IMR-90 (cell line): ENCODE data around the gene SNRPD2. TPM values are rescaled to one million over a fixed set of nuclear protein-coding genes. Genes with fewer than 3 reads are reported as not detected.

ENCODE experiments used
- ATAC-seq: fragments of 200-7000 bp; cut with Tn5 transposase; 2 replicates; pipeline ENCODE4 v1.9.1; 2020; ENCODE audit warnings: low read depth, mild to moderate bottlenecking, moderate library complexity
- BruUV-seq: library from RNA; stranded (reverse); fragments of 400-500 nt; replicated peaks from 2 replicates; lab custom pipeline; 2021; lab: Mats Ljungman, UMichigan
- CTCF ChIA-PET: fragments of 300-600 bp; formaldehyde crosslinking; extraction: SDS; loops from one replicate; lab custom pipeline; 2021; ENCODE audit warnings: antibody characterized with exemption; lab: Yijun Ruan, JAX
- POLR2A ChIA-PET: fragments of 300-600 bp; sonication (Branson Sonifier 250); formaldehyde crosslinking; loops from one replicate; lab custom pipeline; 2022; ENCODE audit warnings: antibody characterized with exemption; ENCODE audit not compliant: unreplicated experiment; lab: Charles Lee
- DNase-seq: peaks from one replicate; pipeline ENCODE4 v3.0.0; 2013
- H2AFZ ChIP-seq: replicated peaks from 2 replicates; pipeline ENCODE3; 2013; ENCODE audit warnings: low read length, mild to moderate bottlenecking; ENCODE audit not compliant: poor library complexity
- H2AK5ac ChIP-seq: 2 replicates; pipeline ENCODE4 v1.6.1; 2013; ENCODE audit warnings: low read depth, low read length, inconsistent platforms
- H2AK9ac ChIP-seq: replicated peaks from 2 replicates; pipeline ENCODE3; 2013; ENCODE audit warnings: mild to moderate bottlenecking, low read depth, low read length, moderate library complexity; ENCODE audit not compliant: poor library complexity
- H2BK120ac ChIP-seq: 2 replicates; pipeline ENCODE4 v1.6.1; 2013; ENCODE audit warnings: low read depth, low read length, inconsistent platforms
- H2BK15ac ChIP-seq: 3 replicates; pipeline ENCODE4 v1.6.1; 2013; ENCODE audit warnings: low read depth, low read length, inconsistent platforms
- H2BK20ac ChIP-seq: 2 replicates; pipeline ENCODE4 v1.6.1; 2013; ENCODE audit warnings: low read depth, mild to moderate bottlenecking, inconsistent platforms, low read length, moderate library complexity
- H2BK5ac ChIP-seq: 2 replicates; pipeline ENCODE4 v1.6.1; 2013; ENCODE audit warnings: mild to moderate bottlenecking, low read depth, low read length, inconsistent platforms; ENCODE audit not compliant: poor library complexity, severe bottlenecking
- H3K14ac ChIP-seq: replicated peaks from 2 replicates; pipeline ENCODE4 v1.6.1; 2013; ENCODE audit warnings: low read depth, low read length, inconsistent platforms
- H3K18ac ChIP-seq: 2 replicates; pipeline ENCODE4 v1.6.1; 2013; ENCODE audit warnings: low read depth, low read length, control low read depth
- H3K23ac ChIP-seq: 2 replicates; pipeline ENCODE4 v1.6.1; 2013; ENCODE audit warnings: low read depth, low read length, inconsistent platforms
- H3K27ac ChIP-seq: 2 replicates; pipeline ENCODE4 v1.5.1; 2013; ENCODE audit warnings: mild to moderate bottlenecking, control low read depth, low read length; ENCODE audit not compliant: insufficient read depth
- H3K27me3 ChIP-seq: 2 replicates; pipeline ENCODE4 v1.6.1; 2013; ENCODE audit warnings: low read length; ENCODE audit not compliant: control insufficient read depth, insufficient read depth
- H3K36me3 ChIP-seq: 2 replicates; pipeline ENCODE4 v1.6.1; 2013; ENCODE audit warnings: low read length, mixed read lengths; ENCODE audit not compliant: control insufficient read depth, insufficient read depth
- H3K4ac ChIP-seq: 2 replicates; pipeline ENCODE4 v1.6.1; 2013; ENCODE audit warnings: low read depth, low read length, inconsistent platforms
- H3K4me1 ChIP-seq: 2 replicates; pipeline ENCODE4 v1.6.1; 2013; ENCODE audit warnings: low read length, mixed read lengths; ENCODE audit not compliant: control insufficient read depth, insufficient read depth
- H3K4me2 ChIP-seq: 2 replicates; pipeline ENCODE4 v1.6.1; 2013; ENCODE audit warnings: low read depth, mild to moderate bottlenecking, control low read depth, low read length, moderate library complexity
- H3K4me3 ChIP-seq: 2 replicates; pipeline ENCODE4 v1.5.1; 2013; ENCODE audit warnings: low read depth, mild to moderate bottlenecking, control low read depth, low read length, moderate library complexity; ENCODE audit not compliant: insufficient read depth
- H3K56ac ChIP-seq: 2 replicates; pipeline ENCODE4 v1.6.1; 2013; ENCODE audit warnings: low read length, inconsistent platforms; ENCODE audit not compliant: insufficient read depth; ENCODE audit errors: extremely low read depth
- H3K79me1 ChIP-seq, 2 experiments: 2 replicates each; pipeline ENCODE4 v1.6.1; 2013; ENCODE audit warnings: low read length in 2 of 2, inconsistent platforms in 1 of 2, low read depth in 1 of 2
- H3K9ac ChIP-seq: 2 replicates; pipeline ENCODE4 v1.6.1; 2013; ENCODE audit warnings: low read depth, low read length, control low read depth
- H3K9me1 ChIP-seq: 2 replicates; pipeline ENCODE4 v1.6.1; 2013; ENCODE audit warnings: low read length, inconsistent platforms; ENCODE audit not compliant: insufficient read depth
- H3K9me3 ChIP-seq: 2 replicates; pipeline ENCODE4 v1.6.1; 2013; ENCODE audit warnings: low read length; ENCODE audit not compliant: control insufficient read depth, insufficient read depth
- H4K20me1 ChIP-seq: 2 replicates; pipeline ENCODE4 v1.6.1; 2013; ENCODE audit warnings: low read length, inconsistent platforms; ENCODE audit not compliant: insufficient read depth
- H4K5ac ChIP-seq: 2 replicates; pipeline ENCODE4 v1.6.1; 2013; ENCODE audit warnings: mild to moderate bottlenecking, low read depth, low read length, control low read depth
- H4K8ac ChIP-seq, 2 experiments: 2 replicates each; pipeline ENCODE4 v1.6.1; 2013; ENCODE audit warnings: low read depth in 2 of 2, low read length in 2 of 2, control low read depth in 1 of 2, inconsistent platforms in 1 of 2
- H4K91ac ChIP-seq: 2 replicates; pipeline ENCODE4 v1.6.1; 2013; ENCODE audit warnings: low read depth, low read length, inconsistent platforms; ENCODE audit not compliant: insufficient read depth
- CEBPB ChIP-seq: IDR thresholded peaks from 2 replicates; pipeline ENCODE4 v1.6.1; 2012; ENCODE audit warnings: low read depth, low read length, improper control_type of control experiment
- RAD21 ChIP-seq: IDR thresholded peaks from 2 replicates; pipeline ENCODE4 v1.6.1; 2012; ENCODE audit warnings: low read length, improper control_type of control experiment
- SMC3 ChIP-seq: fragments of 150-350 bp; IDR thresholded peaks from 2 replicates; pipeline ENCODE4 v1.6.1; 2016; ENCODE audit warnings: low read depth, mild to moderate bottlenecking, antibody characterized with exemption, low read length, moderate library complexity
- USF2 ChIP-seq: fragments of 150-350 bp; IDR thresholded peaks from 2 replicates; pipeline ENCODE4 v1.6.1; 2017; ENCODE audit warnings: mild to moderate bottlenecking, antibody characterized with exemption, low read length, low read depth
- WGBS, 2 experiments: methylation state at CpG; one replicate each; pipeline versions ENCODE4 v1.1.5 to v1.1.7; 2013; ENCODE audit warnings: missing lambda C conversion rate in 2 of 2; ENCODE audit not compliant: insufficient read length in 1 of 2; ENCODE audit errors: extremely low coverage in 2 of 2; 5-methylcytosine and 5-hydroxymethylcytosine counted together
- dilution Hi-C: fragments of 300-500 bp; cut with HindIII; formaldehyde crosslinking; loops from one replicate; pipeline ENCODE4 v1.14.3; 2018; ENCODE audit warnings: low sequenced_read_pairs; ENCODE audit not compliant: unreplicated experiment
- in situ Hi-C: fragments of 300-500 bp; cut with MboI; formaldehyde crosslinking; loops from 3 replicates; pipeline ENCODE4 v1.14.3; 2019; ENCODE audit warnings: low sequenced_read_pairs, inconsistent platforms, mixed read lengths
- intact Hi-C: fragments of 100-400 bp; cut with micrococcal nuclease; formaldehyde crosslinking; loops from 2 replicates; pipeline ENCODE4 v1.10.0; 2022
- polyA plus RNA-seq, 3 experiments: library from polyadenylated mRNA; depleted of rRNA; stranded (reverse); fragments of >200 nt; gene quantifications; 2 replicates each; pipeline ENCODE4 v1.2.3, GENCODE V29; 2012; ENCODE audit warnings: low replicate concordance in 1 of 3
- total RNA-seq: library from RNA; depleted of rRNA; stranded (reverse); fragments of >200 nt; gene quantifications from 2 replicates; pipeline ENCODE4 v1.2.3, GENCODE V29; 2012
- TF ChIP-seq, protein P1 (sequence below): conservative IDR thresholded peaks from 2 replicates; pipeline ENCODE4 v1.5.1; 2012; ENCODE audit warnings: mild to moderate bottlenecking, low read depth, low read length, improper control_type of control experiment

Gene SNRPD2
- total and polyA plus RNA-seq, 2 of the 4 experiments (the other 2 are of a cell fraction), result 587 to 877 TPM

DNA sequence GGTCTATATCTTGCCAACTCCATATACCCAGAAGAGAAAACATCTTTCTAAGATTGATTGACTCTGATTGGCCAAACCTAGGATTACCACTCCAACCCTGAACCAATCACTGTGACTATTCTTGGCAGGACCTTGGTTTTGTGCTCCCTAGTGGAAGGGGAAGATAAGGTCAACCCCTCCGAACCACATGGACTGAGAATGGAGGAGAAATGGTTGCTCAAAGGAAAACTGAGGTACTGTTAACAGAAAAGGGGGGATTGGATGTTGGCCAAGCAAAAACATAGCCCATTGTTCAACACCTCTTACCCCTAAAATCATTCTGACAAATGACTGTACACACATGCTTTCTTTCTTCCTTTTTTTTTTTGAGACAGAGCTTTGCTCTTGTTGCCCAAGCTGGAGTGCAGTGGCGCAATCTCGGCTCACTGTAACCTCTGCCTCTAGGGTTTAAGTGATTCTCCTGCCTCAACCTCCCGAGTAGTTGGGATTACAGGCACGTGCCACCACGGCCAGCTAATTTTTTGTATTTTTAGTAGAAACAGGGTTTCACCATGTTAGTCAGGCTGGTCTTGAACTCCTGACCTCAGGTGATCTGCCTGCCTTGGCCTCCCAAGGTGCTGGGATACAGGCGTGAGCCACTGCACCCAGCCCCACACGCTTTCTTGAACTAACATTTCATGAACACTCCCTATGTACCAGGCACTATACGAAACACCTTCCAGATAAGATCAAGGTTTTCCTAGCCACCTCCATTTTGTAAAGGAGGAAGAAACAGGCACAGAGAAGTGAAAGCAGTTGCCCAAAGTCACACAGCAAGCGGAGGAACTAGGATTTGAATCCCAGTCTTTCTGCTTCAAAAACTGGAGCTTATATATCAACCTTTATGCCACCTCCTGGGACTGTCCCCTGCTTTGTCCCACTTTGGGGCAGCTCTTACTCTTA, 48.0 kb upstream of the SNRPD2 start:
- Histone ChIP-seq H3K9me3 (no peaks in the 10 kb centered on the region), H3K4ac (no peak overlapping the region), H3K27me3 (peaks cover 9% of the 10 kb centered on the region), H2BK5ac (no peak overlapping the region), H2AK5ac (no peak overlapping the region), H2BK15ac (no peak overlapping the region), H3K4me3 (no peak overlapping the region), H3K79me1 (no peaks in the 10 kb centered on the region), H3K23ac (no peak overlapping the region), H2AK9ac (no peak overlapping the region), H4K91ac (no peak overlapping the region), H3K36me3 (no peaks in the 10 kb centered on the region), H3K18ac (no peak overlapping the region), H4K20me1 (no peaks in the 10 kb centered on the region), H3K56ac (no peak overlapping the region), H3K27ac (no peak overlapping the region), H3K4me2 (no peak overlapping the region), H2AFZ (peak overlapping the region; percentile 13), H3K9me1 (no peaks in the 10 kb centered on the region), H4K5ac (no peak overlapping the region), H2BK120ac (no peak overlapping the region), H3K4me1 (no peaks in the 10 kb centered on the region), H3K9ac (no peak overlapping the region), H2BK20ac (no peak overlapping the region), H4K8ac (no peak overlapping the region), H3K14ac (no peak overlapping the region)
- dilution Hi-C loops, result no loop called here
- in situ Hi-C loops, result no loop called here
- ATAC-seq (no peak), DNase-seq (no peak)
- TF ChIP-seq RAD21, result no peak
- TF ChIP-seq, protein P1, sequence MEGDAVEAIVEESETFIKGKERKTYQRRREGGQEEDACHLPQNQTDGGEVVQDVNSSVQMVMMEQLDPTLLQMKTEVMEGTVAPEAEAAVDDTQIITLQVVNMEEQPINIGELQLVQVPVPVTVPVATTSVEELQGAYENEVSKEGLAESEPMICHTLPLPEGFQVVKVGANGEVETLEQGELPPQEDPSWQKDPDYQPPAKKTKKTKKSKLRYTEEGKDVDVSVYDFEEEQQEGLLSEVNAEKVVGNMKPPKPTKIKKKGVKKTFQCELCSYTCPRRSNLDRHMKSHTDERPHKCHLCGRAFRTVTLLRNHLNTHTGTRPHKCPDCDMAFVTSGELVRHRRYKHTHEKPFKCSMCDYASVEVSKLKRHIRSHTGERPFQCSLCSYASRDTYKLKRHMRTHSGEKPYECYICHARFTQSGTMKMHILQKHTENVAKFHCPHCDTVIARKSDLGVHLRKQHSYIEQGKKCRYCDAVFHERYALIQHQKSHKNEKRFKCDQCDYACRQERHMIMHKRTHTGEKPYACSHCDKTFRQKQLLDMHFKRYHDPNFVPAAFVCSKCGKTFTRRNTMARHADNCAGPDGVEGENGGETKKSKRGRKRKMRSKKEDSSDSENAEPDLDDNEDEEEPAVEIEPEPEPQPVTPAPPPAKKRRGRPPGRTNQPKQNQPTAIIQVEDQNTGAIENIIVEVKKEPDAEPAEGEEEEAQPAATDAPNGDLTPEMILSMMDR, result no peak
- TF ChIP-seq CEBPB, result 0 out of 2 replicates have a peak, but pooled peaks have one; percentile 7
- no peak for TF ChIP-seq SMC3
- no peak for TF ChIP-seq USF2
- CTCF ChIA-PET, result no interaction called here
- intact Hi-C loops, result no loop called here
- WGBS, 2 experiments, result 100% methylated on average over 2 of the region's 10 CpGs; no CpG with 5 or more reads in 1 of the 2 experiments
- POLR2A ChIA-PET, result no interaction called here
- BruUV-seq, result no TSS peak
